ENCODE data around the gene DHX29.
A peak's percentile ranks its signal among the peaks of the same experiment; 100 is the strongest.

Gene DHX29

GRCh38 chr5:55306641-55307382 is 682 bp downstream of the DHX29 start:
- no peak for TF ChIP-seq JUND (IDR thresholded peaks at IDR 0.05; ENCODE audit: low read depth)
- in situ Hi-C loops (cut with HindIII; ENCODE audit: low pct_unique_long_range_greater_than_20kb, low sequenced_read_pairs): no loop called here

GRCh38 chr5:55305345-55305744 is 2.1 kb downstream of the DHX29 start:
- DNase-seq (ENCODE audit: low read depth in 1 of 2, low spot score in 1 of 2): no peak
- in situ Hi-C loops (cut with HindIII; ENCODE audit: low pct_unique_long_range_greater_than_20kb, low sequenced_read_pairs): no loop called here
- no peak for TF ChIP-seq JUND (IDR thresholded peaks at IDR 0.05; ENCODE audit: low read depth)

More at GRCh38 chr5:55306641-55307382, 682 bp downstream of the DHX29 start:
- DNase-seq (ENCODE audit: low read depth in 1 of 2, low spot score in 1 of 2): peak in 1 of 2 experiments; percentile 31

DNA sequence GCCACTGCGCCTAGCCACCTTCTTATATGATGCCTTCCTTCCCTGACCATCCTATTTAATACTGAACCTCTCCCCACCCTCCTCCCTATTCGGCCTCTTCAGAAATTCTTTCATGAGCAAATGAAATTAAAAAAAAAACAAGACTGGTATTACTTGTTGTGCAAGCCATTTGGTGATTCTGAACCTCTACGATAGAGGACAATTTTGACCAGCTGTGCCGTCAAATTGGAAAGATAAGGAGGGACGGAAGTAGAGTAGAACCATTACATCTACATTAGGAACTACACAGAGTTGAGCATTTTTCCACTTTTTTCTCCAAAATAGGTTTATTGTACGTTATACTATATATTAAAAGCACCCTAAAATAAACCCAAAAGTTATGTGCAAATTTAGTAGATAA is 2.9 kb downstream of the DHX29 start:
- no peak for TF ChIP-seq JUND (IDR thresholded peaks at IDR 0.05; ENCODE audit: low read depth)
- DNase-seq (ENCODE audit: low read depth in 1 of 2, low spot score in 1 of 2): no peak
- in situ Hi-C loops (cut with HindIII; ENCODE audit: low pct_unique_long_range_greater_than_20kb, low sequenced_read_pairs): no loop called here

- TF ChIP-seq JUND (IDR thresholded peaks at IDR 0.05; ENCODE audit: low read depth): no peak
- DNase-seq (ENCODE audit: low read depth in 1 of 2, low spot score in 1 of 2): no peak
- in situ Hi-C loops (cut with HindIII; ENCODE audit: low pct_unique_long_range_greater_than_20kb, low sequenced_read_pairs): no loop called here
Observed at GRCh38 chr5:55303238-55303690, 4.2 kb downstream of the DHX29 start.

DNA sequence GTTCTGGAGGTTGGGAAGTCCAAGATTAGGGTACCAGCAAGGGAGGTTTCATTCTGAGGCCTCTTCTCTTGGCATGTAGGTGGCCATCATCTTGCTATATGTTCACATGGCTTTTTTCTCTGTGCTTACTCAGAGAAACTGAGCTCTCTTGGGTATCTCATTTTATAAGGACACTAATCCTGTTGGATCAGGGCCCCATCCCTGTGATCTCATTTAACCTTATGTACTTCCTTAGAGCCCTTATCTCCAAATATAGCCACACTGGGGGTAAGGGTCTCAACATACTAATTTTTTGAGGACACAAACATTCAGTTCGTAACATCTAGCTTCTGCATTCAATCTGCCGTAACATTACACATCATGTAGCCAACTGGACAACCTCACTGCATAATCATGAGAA is 6.6 kb downstream of the DHX29 start:
- in situ Hi-C loops (cut with HindIII; ENCODE audit: low pct_unique_long_range_greater_than_20kb, low sequenced_read_pairs): no loop called here
- DNase-seq (ENCODE audit: low read depth in 1 of 2, low spot score in 1 of 2): no peak
- TF ChIP-seq JUND (IDR thresholded peaks at IDR 0.05; ENCODE audit: low read depth): no peak

- in situ Hi-C loops (cut with HindIII; ENCODE audit: low pct_unique_long_range_greater_than_20kb, low sequenced_read_pairs): no loop called here
Observed at GRCh38 chr5:55294935-55295334, 12.6 kb downstream of the DHX29 start.

DNA sequence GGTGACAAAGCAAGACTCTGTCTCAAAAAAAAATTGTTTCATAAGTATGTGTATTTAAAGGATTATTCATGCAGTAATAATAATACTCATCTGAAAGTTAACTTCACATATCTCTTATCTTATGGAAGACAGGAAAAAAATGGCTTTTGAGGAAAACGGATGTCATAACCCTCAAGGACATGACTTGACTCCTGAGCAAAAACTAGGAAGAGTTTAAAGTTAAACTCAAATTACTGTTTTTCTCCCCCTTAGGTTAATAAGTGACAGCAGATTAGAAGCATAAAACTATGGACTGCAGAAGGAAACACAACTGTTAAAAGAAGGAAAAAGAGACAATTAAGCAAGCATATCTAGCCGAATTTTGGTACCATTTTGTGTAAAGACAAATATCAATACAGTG is 16.5 kb downstream of the DHX29 start:
- no peak for DNase-seq (ENCODE audit: low read depth in 1 of 2, low spot score in 1 of 2)
- in situ Hi-C loops (cut with HindIII; ENCODE audit: low pct_unique_long_range_greater_than_20kb, low sequenced_read_pairs): no loop called here
- TF ChIP-seq JUND (IDR thresholded peaks at IDR 0.05; ENCODE audit: low read depth): no peak

More at GRCh38 chr5:55294935-55295334, 12.6 kb downstream of the DHX29 start:
- no peak for DNase-seq (ENCODE audit: low read depth in 1 of 2, low spot score in 1 of 2)
- no peak for TF ChIP-seq JUND (IDR thresholded peaks at IDR 0.05; ENCODE audit: low read depth)

DNA sequence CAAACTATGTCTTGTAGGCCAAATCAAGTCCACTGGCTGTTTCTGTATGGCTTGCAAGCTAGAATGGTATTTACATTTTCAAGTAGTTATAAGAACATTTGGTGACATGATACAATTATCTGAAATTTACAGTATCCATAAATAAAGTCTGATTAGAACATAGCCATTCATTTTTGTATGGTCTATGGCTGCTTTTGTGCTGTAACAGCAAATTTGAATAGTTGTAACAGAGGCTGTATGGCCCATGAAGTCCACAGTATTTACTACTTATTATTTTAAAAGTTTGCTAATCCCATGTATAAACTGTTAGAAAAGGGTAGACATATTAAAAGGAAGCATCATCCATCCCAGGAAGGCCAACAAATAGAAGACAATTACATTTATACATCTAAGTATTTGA is 17.7 kb downstream of the DHX29 start:
- no peak for TF ChIP-seq JUND (IDR thresholded peaks at IDR 0.05; ENCODE audit: low read depth)
- in situ Hi-C loops (cut with HindIII; ENCODE audit: low pct_unique_long_range_greater_than_20kb, low sequenced_read_pairs): no loop called here
- DNase-seq (ENCODE audit: low read depth in 1 of 2, low spot score in 1 of 2): no peak

- TF ChIP-seq JUND (IDR thresholded peaks at IDR 0.05; ENCODE audit: low read depth): no peak
- in situ Hi-C loops (cut with HindIII; ENCODE audit: low pct_unique_long_range_greater_than_20kb, low sequenced_read_pairs): no loop called here
- DNase-seq (ENCODE audit: low read depth in 1 of 2, low spot score in 1 of 2): no peak
Observed at GRCh38 chr5:55286411-55286933, 21.0 kb downstream of the DHX29 start.

GRCh38 chr5:55278778-55279177 is 28.7 kb downstream of the DHX29 start:
- in situ Hi-C loops (cut with HindIII; ENCODE audit: low pct_unique_long_range_greater_than_20kb, low sequenced_read_pairs): no loop called here
- no peak for DNase-seq (ENCODE audit: low read depth in 1 of 2, low spot score in 1 of 2)
- no peak for TF ChIP-seq JUND (IDR thresholded peaks at IDR 0.05; ENCODE audit: low read depth)

- in situ Hi-C loops (cut with HindIII; ENCODE audit: low pct_unique_long_range_greater_than_20kb, low sequenced_read_pairs): no loop called here
- DNase-seq (ENCODE audit: low read depth in 1 of 2, low spot score in 1 of 2): no peak
Observed at GRCh38 chr5:55276771-55277170, 30.7 kb downstream of the DHX29 start.

GRCh38 chr5:55258339-55258738 is 49.2 kb downstream of the DHX29 start:
- DNase-seq (ENCODE audit: low read depth in 1 of 2, low spot score in 1 of 2): no peak
- in situ Hi-C loops (cut with HindIII; ENCODE audit: low pct_unique_long_range_greater_than_20kb, low sequenced_read_pairs): no loop called here
- no peak for TF ChIP-seq JUND (IDR thresholded peaks at IDR 0.05; ENCODE audit: low read depth)

More at GRCh38 chr5:55276771-55277170, 30.7 kb downstream of the DHX29 start:
- no peak for TF ChIP-seq JUND (IDR thresholded peaks at IDR 0.05; ENCODE audit: low read depth)

DNA sequence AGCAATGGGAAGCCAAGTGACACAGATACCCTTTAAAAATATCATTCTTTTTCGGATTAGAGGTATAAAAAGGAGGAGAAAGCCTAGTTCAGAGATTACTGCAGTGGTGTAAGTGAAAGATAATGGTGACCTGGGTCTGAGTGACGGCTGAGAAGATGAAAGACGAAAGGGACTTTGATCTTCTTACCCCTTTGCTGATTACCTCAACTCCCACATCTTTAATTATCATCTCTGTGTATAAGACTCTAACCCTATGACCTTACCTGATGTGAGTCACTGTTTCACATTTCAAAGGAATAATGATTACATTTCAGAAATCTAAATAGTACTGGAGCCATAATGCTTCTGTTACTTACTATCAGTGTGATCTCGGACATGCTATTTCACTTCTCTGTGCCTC is 52.7 kb downstream of the DHX29 start:
- no peak for DNase-seq (ENCODE audit: low read depth in 1 of 2, low spot score in 1 of 2)
- in situ Hi-C loops (cut with HindIII; ENCODE audit: low pct_unique_long_range_greater_than_20kb, low sequenced_read_pairs): no loop called here

More for the DNA sequence above, 52.7 kb downstream of the DHX29 start:
- TF ChIP-seq JUND (IDR thresholded peaks at IDR 0.05; ENCODE audit: low read depth): no peak
